Activated naive CD4-positive, alpha-beta T cell treated with anti-CD3 and anti-CD28 coated beads, Interleukin-2, amount 50 U/mL, for 72 hours (primary cell): ENCODE measurements around the gene OR4F6. TPM values are rescaled to one million over a fixed set of nuclear protein-coding genes. Genes with fewer than 3 reads are reported as not detected.

ENCODE experiments used
- ATAC-seq, 2 donors: fragments of 150-1000 bp; cut with Tn5 transposase; 2 replicates each; pipeline ENCODE4 v1.10.0; 2021; ENCODE audit warnings: mild to moderate bottlenecking in 2 of 2, moderate library complexity in 2 of 2
- DNase-seq, 2 donors: peaks; one replicate each; pipeline ENCODE4 v3.0.0; 2021 to 2022; ENCODE audit warnings: low spot score in 2 of 2
- H3K27ac Mint-ChIP-seq, 2 donors: one replicate each; pipeline ENCODE4 v1.8.0; 2022; ENCODE audit warnings: mild to moderate bottlenecking in 2 of 2, mixed read lengths in 2 of 2
- H3K36me3 Mint-ChIP-seq, 2 donors: one replicate each; pipeline ENCODE4 v1.8.0; 2022; ENCODE audit warnings: mixed read lengths in 2 of 2
- H3K9me3 Mint-ChIP-seq, 2 donors: one replicate each; pipeline ENCODE4 v1.8.0; 2022; ENCODE audit warnings: mixed read lengths in 2 of 2
- total RNA-seq, 2 donors: library from RNA; stranded (reverse); gene quantifications; one replicate each; pipeline ENCODE4 v1.2.3, GENCODE V29; 2022

The OR4F6 gene
- total RNA-seq, 2 donors from 2014 or later = not detected

DNA sequence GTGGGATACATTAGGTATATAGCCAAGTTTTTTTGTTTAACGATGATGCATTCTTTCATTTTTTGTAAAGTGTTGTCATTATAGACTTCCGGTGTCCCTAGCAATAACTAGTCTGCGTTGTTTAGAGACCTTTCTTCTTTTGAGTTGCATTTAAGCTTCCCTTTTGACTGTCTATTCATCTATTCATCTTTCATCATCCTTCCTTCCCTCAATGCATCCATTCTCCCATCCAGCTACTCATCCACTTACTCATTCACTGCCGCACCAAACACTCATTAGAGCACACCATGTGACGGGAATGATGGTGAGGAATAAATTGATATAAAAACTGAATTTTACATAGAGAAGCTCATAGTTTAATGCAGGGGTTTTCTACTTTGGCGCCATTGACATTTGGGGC, 41.6 kb downstream of the OR4F6 start:
- Mint-ChIP-seq H3K27ac (no peak overlapping the region), H3K9me3 (no peaks in the 10 kb centered on the region), H3K36me3 (no peaks in the 10 kb centered on the region)
- no peak for DNase-seq
- ATAC-seq = no peak

DNA sequence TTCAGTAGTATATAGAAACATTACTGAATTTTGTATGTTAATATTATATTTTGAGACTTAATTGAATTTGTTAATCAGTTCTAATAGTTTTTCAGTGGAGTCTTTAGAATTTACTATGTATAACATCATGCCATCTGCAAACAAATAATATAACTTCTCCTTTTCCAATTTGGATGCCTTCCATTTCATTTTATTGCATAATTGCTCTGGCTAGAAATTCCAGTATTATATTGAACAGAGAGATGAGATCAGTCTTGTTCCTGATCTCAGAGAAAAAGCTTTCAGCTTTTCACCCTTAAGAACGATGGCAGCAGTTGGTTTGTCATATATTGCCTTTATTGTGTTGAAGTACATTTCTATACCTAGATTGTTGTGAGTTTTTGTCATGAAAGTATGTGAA, 49.0 kb downstream of the OR4F6 start:
- Mint-ChIP-seq H3K9me3 (no peaks in the 10 kb centered on the region), H3K36me3 (no peaks in the 10 kb centered on the region), H3K27ac (no peak overlapping the region)
- DNase-seq = no peak
- no peak for ATAC-seq

Other genes with a start within 250 kb of the OR4F6 start
- 10 to 100 TPM; 33.5 to 56.7 TPM for gene TM2D3, start 151.1 kb upstream of the OR4F6 start, total RNA-seq
- 10 to 100 TPM; 21.2 to 23.0 TPM for gene TARS3, start 79.0 kb upstream of the OR4F6 start, total RNA-seq
- gene OR4F15, start 8.7 kb downstream of the OR4F6 start, total RNA-seq = not detected